Thoracic aorta (tissue), 2 donors: Measurements from ENCODE around the gene PHB1. TPM values are rescaled to one million over a fixed set of nuclear protein-coding genes. Genes with fewer than 3 reads are reported as not detected.
"Not testable (repeated sequence)": the region's sequence is repeated elsewhere in the genome, so short reads cannot be mapped to it uniquely, and the experiment has no call there.

Experiments
- ATAC-seq: fragments of 150-250 bp; one replicate; pipeline ENCODE4 v1.8.0; 2017; ENCODE audit warnings: low read depth; ENCODE audit not compliant: insufficient number of reproducible peaks, low FRiP score
- DNase-seq: peaks from one replicate; pipeline ENCODE4 v3.0.0-alpha.2; 2020; ENCODE audit warnings: low spot score
- H3K27ac ChIP-seq, 2 donors: fragments of 200-600 bp; sonication (generic); 1 replicate in 1 of 2; 2 replicates in 1 of 2; pipeline ENCODE4 v1.5.1; 2016; ENCODE audit warnings: mild to moderate bottlenecking in 2 of 2, moderate library complexity in 2 of 2
- H3K27me3 ChIP-seq: fragments of 200-600 bp; sonication (generic); replicated peaks from 2 replicates; pipeline ENCODE4 v1.6.0; 2016; ENCODE audit warnings: mild to moderate bottlenecking; ENCODE audit not compliant: insufficient read depth
- H3K36me3 ChIP-seq: fragments of 200-600 bp; sonication (generic); one replicate; pipeline ENCODE4 v1.5.1; 2016
- H3K4me1 ChIP-seq, 2 donors: fragments of 200-600 bp; sonication (generic); 1 replicate in 1 of 2; 2 replicates in 1 of 2; pipeline versions ENCODE4 v1.5.1 to v1.6.0; 2016; ENCODE audit warnings: low read depth in 2 of 2, mild to moderate bottlenecking in 1 of 2; ENCODE audit not compliant: control insufficient read depth in 1 of 2
- H3K4me3 ChIP-seq: fragments of 200-600 bp; sonication (generic); 2 replicates; pipeline ENCODE4 v1.5.1; 2016; ENCODE audit warnings: mild to moderate bottlenecking
- H3K9me3 ChIP-seq: fragments of 200-600 bp; sonication (generic); 2 replicates; pipeline ENCODE4 v1.5.1; 2016
- total RNA-seq, 2 donors: library from RNA; depleted of rRNA; stranded (reverse); fragments of >200 nt; gene quantifications; one replicate each; pipeline versions ENCODE4 v1.1.0 to v1.2.3, GENCODE V29; 2016
- TF ChIP-seq, protein P1 (sequence below): fragments of 200-600 bp; sonication (generic); IDR thresholded peaks from one replicate; pipeline ENCODE4 v1.5.1; 2019; ENCODE audit warnings: antibody characterized with exemption

The PHB1 gene
- total RNA-seq, 2 donors from 2014 or later = 34.4 to 55.6 TPM

DNA sequence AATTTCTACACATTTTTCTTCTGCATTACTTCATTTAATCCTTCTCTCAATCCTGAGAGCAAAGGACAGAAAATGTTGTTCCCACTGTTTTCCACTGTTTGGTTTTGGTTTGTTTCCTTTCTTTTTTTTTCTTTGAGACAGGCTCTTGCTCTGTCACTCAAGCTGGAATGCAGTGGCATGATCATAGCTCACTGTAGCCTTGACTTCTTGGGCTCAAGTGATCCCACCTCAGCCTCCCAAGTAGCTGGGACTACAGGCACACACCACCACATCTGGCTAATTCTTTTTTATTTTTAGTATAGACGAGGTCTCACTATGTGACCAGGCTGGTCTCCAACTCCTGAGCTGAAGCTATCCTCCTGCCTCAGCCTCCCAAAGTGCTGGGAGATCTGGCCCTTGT lies 45.6 kb downstream of the PHB1 start:
- Histone ChIP-seq H3K27ac (no peak overlapping the region), H3K36me3 (no peaks in the 10 kb centered on the region), H3K27me3 (no peaks in the 10 kb centered on the region), H3K9me3 (no peaks in the 10 kb centered on the region), H3K4me1 (no peaks in the 10 kb centered on the region), H3K4me3 (no peak overlapping the region)
- TF ChIP-seq, protein P1, sequence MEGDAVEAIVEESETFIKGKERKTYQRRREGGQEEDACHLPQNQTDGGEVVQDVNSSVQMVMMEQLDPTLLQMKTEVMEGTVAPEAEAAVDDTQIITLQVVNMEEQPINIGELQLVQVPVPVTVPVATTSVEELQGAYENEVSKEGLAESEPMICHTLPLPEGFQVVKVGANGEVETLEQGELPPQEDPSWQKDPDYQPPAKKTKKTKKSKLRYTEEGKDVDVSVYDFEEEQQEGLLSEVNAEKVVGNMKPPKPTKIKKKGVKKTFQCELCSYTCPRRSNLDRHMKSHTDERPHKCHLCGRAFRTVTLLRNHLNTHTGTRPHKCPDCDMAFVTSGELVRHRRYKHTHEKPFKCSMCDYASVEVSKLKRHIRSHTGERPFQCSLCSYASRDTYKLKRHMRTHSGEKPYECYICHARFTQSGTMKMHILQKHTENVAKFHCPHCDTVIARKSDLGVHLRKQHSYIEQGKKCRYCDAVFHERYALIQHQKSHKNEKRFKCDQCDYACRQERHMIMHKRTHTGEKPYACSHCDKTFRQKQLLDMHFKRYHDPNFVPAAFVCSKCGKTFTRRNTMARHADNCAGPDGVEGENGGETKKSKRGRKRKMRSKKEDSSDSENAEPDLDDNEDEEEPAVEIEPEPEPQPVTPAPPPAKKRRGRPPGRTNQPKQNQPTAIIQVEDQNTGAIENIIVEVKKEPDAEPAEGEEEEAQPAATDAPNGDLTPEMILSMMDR = no peak
- DNase-seq (no peak), ATAC-seq (no peak)

DNA sequence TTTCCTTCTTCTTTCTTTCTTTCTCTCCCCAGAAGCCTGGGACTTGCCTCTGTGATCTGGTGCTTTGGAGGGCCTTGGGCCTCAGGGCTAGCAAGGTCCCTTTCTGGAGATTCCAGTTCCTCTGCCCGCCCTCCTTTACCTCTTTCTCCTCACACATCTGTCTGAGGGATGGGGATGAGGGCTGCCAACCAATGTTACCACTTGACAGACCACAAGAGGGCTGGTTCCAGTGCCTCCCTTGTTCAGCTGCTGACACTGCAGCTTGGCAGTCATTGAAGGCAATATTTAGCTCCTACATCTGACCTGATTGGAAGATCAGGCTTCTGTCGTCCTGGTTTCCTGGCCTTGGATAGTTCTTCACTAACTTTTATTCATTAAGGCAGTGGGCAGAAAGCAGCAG lies 49.0 kb downstream of the PHB1 start:
- ATAC-seq = no peak
- Histone ChIP-seq H3K36me3 (no peaks in the 10 kb centered on the region), H3K4me3 (no peak overlapping the region), H3K27me3 (no peaks in the 10 kb centered on the region), H3K27ac (no peak overlapping the region), H3K4me1 (peaks cover 4 to 6% of the 10 kb centered on the region in 2 donors), H3K9me3 (no peaks in the 10 kb centered on the region)
- DNase-seq = no peak
- TF ChIP-seq, protein P1 = no peak

DNA sequence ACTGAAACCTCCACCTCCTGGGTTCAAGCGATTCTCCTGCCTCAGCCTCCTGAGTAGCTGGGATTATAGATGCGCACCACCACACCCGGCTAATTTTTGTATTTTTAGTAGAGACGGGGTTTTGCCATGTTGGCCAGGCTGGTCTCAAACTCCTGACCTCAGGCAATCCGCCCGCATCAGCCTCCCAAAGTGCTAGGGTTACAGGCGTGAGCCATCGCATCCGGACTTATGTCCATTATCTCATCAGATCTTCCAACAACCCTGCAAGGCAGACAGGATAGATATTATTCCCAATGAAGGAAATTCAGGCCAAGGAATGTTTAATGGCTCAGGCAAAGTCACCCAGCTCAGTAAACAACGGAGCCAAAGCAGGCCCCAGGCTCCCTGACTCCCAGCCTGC lies 49.6 kb downstream of the PHB1 start:
- ATAC-seq, DNase-seq, H3K4me3 ChIP-seq, H3K27me3 ChIP-seq, H3K36me3 ChIP-seq, H3K27ac ChIP-seq, H3K9me3 ChIP-seq: not testable (repeated sequence)
- H3K4me1 ChIP-seq = peaks cover 5 to 11% of the 10 kb centered on the region in 2 donors

DNA sequence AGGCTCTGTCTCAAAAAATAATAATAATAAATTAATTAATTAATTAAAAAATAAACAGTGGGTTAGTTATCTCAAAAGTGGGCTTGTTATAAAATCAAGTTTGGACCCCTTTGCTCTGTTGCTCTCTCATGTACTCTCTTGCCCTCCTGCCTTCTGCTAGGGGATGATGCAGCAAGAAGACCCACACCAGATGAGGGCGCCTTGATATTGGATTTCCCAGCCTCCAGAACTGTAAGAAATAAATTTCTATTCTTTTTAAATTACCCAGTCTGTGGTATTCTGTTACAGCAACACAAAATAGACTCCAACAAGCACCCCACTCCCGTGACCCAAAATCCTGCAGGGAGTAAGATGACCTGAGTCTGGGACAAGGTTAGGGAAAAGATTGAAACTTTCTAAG lies 50.6 kb downstream of the PHB1 start:
- Histone ChIP-seq H3K27me3 (no peaks in the 10 kb centered on the region), H3K4me1 (peaks cover 5 to 22% of the 10 kb centered on the region in 2 donors), H3K4me3 (no peak overlapping the region), H3K27ac (no peak overlapping the region), H3K9me3 (no peaks in the 10 kb centered on the region), H3K36me3 (no peaks in the 10 kb centered on the region)
- DNase-seq = no peak
- TF ChIP-seq, protein P1 = no peak
- ATAC-seq = no peak

DNA sequence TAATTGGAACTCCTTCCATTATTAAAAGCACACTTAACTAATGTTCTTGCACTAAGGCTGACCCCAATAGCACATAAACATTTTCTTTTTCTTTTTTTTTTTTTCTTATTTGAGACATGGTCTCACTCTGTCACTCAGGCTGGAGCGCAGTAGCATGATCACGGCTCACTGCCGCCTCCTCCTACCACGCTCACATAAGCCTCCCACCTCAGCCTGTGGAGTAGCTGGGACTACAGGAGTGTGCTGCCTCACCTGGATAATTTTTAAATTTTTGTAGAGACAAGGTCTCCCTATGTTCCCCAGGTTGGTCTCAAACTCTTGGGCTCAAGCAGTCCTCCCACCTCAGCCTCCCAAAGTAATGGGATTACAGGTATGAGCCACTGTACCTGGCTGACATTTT lies 51.4 kb downstream of the PHB1 start:
- peaks cover 5 to 27% of the 10 kb centered on the region in 2 donors for H3K4me1 ChIP-seq
- H3K36me3 ChIP-seq = no peaks in the 10 kb centered on the region
- no peaks in the 10 kb centered on the region for H3K27me3 ChIP-seq
- TF ChIP-seq, protein P1 = no peak
- DNase-seq = no peak
- no peaks in the 10 kb centered on the region for H3K9me3 ChIP-seq
- no peak overlapping the region for H3K4me3 ChIP-seq
- H3K27ac ChIP-seq = no peak overlapping the region
- ATAC-seq = no peak

DNA sequence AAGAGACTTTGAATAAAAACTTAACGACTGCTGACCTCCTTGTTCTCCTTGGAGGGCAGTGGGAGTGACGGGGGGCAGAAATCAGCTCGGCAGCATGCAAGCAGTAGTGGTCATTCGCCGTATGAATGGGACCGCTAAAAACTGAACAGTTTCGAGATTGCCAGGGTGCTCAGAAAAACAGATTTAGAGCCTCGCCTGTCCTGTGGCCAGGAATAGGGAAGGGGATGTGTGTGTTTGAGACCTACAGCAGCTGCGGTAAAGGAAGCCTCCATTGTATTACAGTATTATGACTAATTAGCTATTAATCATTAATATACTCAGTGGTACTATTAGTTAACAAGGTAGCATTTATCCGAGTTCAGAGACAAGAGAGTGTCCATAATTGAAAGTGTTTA lies 52.0 kb downstream of the PHB1 start:
- ATAC-seq = no peak

More for the DNA sequence above, 52.0 kb downstream of the PHB1 start:
- H3K4me3 ChIP-seq = peak overlapping the region; percentile 96
- peak overlapping the region; percentile 86 to 88 for H3K27ac ChIP-seq
- TF ChIP-seq, protein P1 = no peak
- H3K4me1 ChIP-seq = peaks cover 5 to 27% of the 10 kb centered on the region in 2 donors
- no peaks in the 10 kb centered on the region for H3K27me3 ChIP-seq
- no peaks in the 10 kb centered on the region for H3K9me3 ChIP-seq
- H3K36me3 ChIP-seq = no peaks in the 10 kb centered on the region
- DNase-seq = no peak
